ENCODE data around the gene CNTNAP5. TPM values are rescaled to one million over a fixed set of nuclear protein-coding genes. Genes with fewer than 3 reads are reported as not detected.

CNTNAP5 gene
- polyA plus RNA-seq, 4 donors: 0.03 to 0.12 TPM; not detected in 2

DNA sequence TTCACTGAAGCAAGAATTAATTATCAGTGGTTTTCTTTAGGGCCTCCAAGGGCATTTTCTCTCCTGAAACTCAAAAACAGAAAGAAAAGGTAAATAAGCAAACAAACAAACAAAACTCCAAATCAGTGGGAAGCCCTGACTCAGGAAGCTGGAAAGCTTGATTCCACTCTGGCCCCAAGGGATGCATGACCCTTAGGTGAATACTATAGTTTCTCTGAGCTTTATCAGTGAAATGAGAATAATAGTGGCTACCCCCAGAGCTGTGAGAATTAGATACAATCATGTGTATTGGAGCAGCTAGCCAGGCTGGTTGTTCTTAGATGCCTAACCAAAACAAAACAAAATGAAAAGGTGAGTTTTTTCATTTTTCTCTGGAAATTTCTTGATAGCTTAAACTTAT is 585.1 kb downstream of the CNTNAP5 start:
- no peaks in the 10 kb centered on the region for H3K36me3 ChIP-seq (ENCODE audit: control insufficient read depth in 3 of 3, insufficient read depth in 2 of 3, low read depth in 1 of 3, low read length in 3 of 3)
- H3K4me3 ChIP-seq (ENCODE audit: low read depth in 1 of 3, low read length in 3 of 3): no peak overlapping the region
- H3K9me3 ChIP-seq (ENCODE audit: control insufficient read depth in 2 of 2, insufficient read depth in 1 of 2, low read depth in 1 of 2, low read length in 1 of 2): no peaks in the 10 kb centered on the region
- no peak overlapping the region for H3K27ac ChIP-seq (ENCODE audit: low read depth in 1 of 3, low read length in 2 of 3)
- FAIRE-seq (no peak), DNase-seq (no peak)
- H3K27me3 ChIP-seq (ENCODE audit: control insufficient read depth in 3 of 3, insufficient read depth in 3 of 3, low read length in 3 of 3): no peaks in the 10 kb centered on the region
- no peaks in the 10 kb centered on the region for H3K4me1 ChIP-seq (ENCODE audit: control insufficient read depth in 3 of 3, insufficient read depth in 2 of 3, low read depth in 1 of 3, low read length in 2 of 3)

DNA sequence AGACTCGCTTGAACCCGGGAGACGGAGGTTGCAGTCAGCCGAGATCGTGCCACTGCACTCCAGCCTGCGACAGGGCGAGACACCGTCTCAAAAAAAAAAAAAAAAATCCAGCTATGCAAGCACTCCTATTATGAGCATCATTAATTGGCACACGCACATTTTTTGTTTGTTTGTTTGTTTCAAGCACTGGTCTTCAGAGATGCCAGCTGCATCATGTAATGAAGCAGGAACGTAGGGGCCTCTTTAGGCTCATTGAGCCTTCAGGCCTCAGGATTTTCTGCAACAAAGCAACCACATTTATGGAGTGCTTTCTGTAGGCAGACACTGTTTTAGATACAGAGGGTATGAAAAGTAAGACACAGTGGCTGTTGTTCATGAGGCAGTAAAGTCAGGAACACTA is 585.8 kb downstream of the CNTNAP5 start:
- Histone ChIP-seq H3K36me3 (ENCODE audit: control insufficient read depth in 3 of 3, insufficient read depth in 2 of 3, low read depth in 1 of 3, low read length in 3 of 3) (no peaks in the 10 kb centered on the region), H3K27me3 (ENCODE audit: control insufficient read depth in 3 of 3, insufficient read depth in 3 of 3, low read length in 3 of 3) (no peaks in the 10 kb centered on the region), H3K9me3 (ENCODE audit: control insufficient read depth in 2 of 2, insufficient read depth in 1 of 2, low read depth in 1 of 2, low read length in 1 of 2) (no peaks in the 10 kb centered on the region), H3K27ac (ENCODE audit: low read depth in 1 of 3, low read length in 2 of 3) (no peak overlapping the region), H3K4me1 (ENCODE audit: control insufficient read depth in 3 of 3, insufficient read depth in 2 of 3, low read depth in 1 of 3, low read length in 2 of 3) (no peaks in the 10 kb centered on the region), H3K4me3 (ENCODE audit: low read depth in 1 of 3, low read length in 3 of 3) (no peak overlapping the region)
- 88 to 91% (median 88%) methylated on average over 10 of the region's 10 CpGs for WGBS, 3 donors
- no peak for DNase-seq
- no peak for FAIRE-seq

DNA sequence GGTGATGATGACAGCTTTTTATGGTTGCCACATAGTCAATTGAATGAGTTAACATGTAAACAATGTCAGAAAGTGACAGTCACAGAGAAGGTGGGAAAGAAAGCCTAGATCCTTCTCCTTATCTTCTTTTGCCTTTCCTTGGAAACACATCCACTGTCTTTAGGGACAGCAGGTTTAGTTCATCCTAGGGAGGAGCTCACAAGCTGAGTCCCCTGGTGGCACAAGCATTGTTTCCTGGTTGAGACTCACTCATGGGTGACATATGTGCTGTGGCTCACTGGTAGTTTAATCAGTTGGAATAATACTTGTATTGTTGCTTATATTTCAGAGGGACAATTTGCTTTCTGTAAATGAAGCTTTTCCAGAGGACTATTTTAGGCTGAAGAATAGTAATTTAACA is 598.5 kb downstream of the CNTNAP5 start:
- Histone ChIP-seq H3K9me3 (ENCODE audit: control insufficient read depth in 2 of 2, insufficient read depth in 1 of 2, low read depth in 1 of 2, low read length in 1 of 2) (no peaks in the 10 kb centered on the region), H3K4me1 (ENCODE audit: control insufficient read depth in 3 of 3, insufficient read depth in 2 of 3, low read depth in 1 of 3, low read length in 2 of 3) (no peaks in the 10 kb centered on the region), H3K27ac (ENCODE audit: low read depth in 1 of 3, low read length in 2 of 3) (no peak overlapping the region), H3K36me3 (ENCODE audit: control insufficient read depth in 3 of 3, insufficient read depth in 2 of 3, low read depth in 1 of 3, low read length in 3 of 3) (no peaks in the 10 kb centered on the region), H3K4me3 (ENCODE audit: low read depth in 1 of 3, low read length in 3 of 3) (no peak overlapping the region), H3K27me3 (ENCODE audit: control insufficient read depth in 3 of 3, insufficient read depth in 3 of 3, low read length in 3 of 3) (no peaks in the 10 kb centered on the region)
- DNase-seq (no peak), FAIRE-seq (no peak)

DNA sequence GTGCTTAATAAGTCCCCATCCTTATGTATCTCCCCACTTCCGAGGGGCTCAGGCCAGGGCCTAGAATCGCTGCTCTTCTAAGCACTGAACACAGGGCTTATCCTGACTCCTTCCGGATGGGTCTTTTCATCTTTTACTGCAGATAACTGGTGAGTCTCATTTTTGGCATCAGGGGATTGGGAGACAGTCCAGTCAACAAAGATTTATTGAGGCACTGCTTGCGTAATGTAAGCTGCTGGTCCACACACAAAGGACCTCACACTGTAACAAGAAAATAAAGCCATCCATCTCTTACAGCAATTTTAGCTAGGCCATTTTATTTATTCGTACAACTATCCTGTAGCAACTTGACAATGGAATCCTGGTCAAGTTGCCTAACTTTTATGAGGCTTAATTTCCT is 600.5 kb downstream of the CNTNAP5 start:
- FAIRE-seq: no peak
- Histone ChIP-seq H3K4me1 (ENCODE audit: control insufficient read depth in 3 of 3, insufficient read depth in 2 of 3, low read depth in 1 of 3, low read length in 2 of 3) (no peaks in the 10 kb centered on the region), H3K9me3 (ENCODE audit: control insufficient read depth in 2 of 2, insufficient read depth in 1 of 2, low read depth in 1 of 2, low read length in 1 of 2) (no peaks in the 10 kb centered on the region), H3K36me3 (ENCODE audit: control insufficient read depth in 3 of 3, insufficient read depth in 2 of 3, low read depth in 1 of 3, low read length in 3 of 3) (no peaks in the 10 kb centered on the region), H3K4me3 (ENCODE audit: low read depth in 1 of 3, low read length in 3 of 3) (no peak overlapping the region), H3K27ac (ENCODE audit: low read depth in 1 of 3, low read length in 2 of 3) (no peak overlapping the region), H3K27me3 (ENCODE audit: control insufficient read depth in 3 of 3, insufficient read depth in 3 of 3, low read length in 3 of 3) (no peaks in the 10 kb centered on the region)
- WGBS, 3 donors: 81 to 90% (median 84%) methylated on average over 5 of the region's 5 CpGs
- DNase-seq: no peak

DNA sequence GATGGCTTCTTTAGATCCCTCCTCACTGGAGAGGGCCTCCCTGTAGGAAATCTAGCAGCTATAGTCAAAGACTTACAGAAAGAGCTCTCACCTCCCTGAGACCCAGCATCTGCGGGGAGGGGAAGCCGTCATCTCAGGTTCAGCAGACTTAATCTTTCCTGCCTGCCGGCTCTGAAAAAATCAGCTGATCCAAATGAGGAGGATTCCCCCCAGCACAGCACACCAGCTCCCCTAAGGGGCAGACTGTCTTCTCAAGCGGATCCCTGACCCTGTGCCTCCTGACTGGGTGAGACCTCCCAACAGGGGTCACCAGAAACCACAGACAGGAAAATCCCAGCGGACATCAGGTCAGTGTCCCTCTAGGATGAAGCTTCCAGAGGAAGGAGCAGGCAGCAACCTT is 601.9 kb downstream of the CNTNAP5 start:
- H3K9me3 ChIP-seq (ENCODE audit: control insufficient read depth in 2 of 2, insufficient read depth in 1 of 2, low read depth in 1 of 2, low read length in 1 of 2): no peaks in the 10 kb centered on the region
- H3K4me1 ChIP-seq (ENCODE audit: control insufficient read depth in 3 of 3, insufficient read depth in 2 of 3, low read depth in 1 of 3, low read length in 2 of 3): no peaks in the 10 kb centered on the region
- H3K4me3 ChIP-seq (ENCODE audit: low read depth in 1 of 3, low read length in 3 of 3): no peak overlapping the region
- no peaks in the 10 kb centered on the region for H3K27me3 ChIP-seq (ENCODE audit: control insufficient read depth in 3 of 3, insufficient read depth in 3 of 3, low read length in 3 of 3)
- FAIRE-seq (no peak), DNase-seq (no peak)
- H3K36me3 ChIP-seq (ENCODE audit: control insufficient read depth in 3 of 3, insufficient read depth in 2 of 3, low read depth in 1 of 3, low read length in 3 of 3): no peaks in the 10 kb centered on the region
- no peak overlapping the region for H3K27ac ChIP-seq (ENCODE audit: low read depth in 1 of 3, low read length in 2 of 3)
- 86 to 93% (median 88%) methylated on average over 5 of the region's 5 CpGs for WGBS, 3 donors

DNA sequence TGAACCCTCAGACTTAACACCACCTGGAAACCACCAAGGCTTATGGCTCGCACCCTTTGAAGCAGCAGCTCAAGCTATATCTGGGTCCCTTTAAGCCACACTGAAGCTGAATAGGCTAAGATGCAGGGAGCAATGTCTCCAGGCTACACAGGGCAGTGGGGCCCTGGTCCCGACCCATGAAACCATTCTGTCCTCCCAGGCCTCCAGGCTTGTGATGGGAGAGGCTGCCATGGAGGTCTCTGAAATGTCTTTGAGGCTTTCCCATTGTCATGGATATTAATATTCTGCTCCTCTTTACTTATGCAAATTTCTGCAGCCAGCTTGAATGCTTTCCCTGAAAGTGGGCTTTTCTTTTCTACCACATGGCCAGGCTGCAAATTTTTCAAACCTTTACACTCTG is 608.7 kb downstream of the CNTNAP5 start:
- FAIRE-seq (no peak), DNase-seq (no peak)
- Histone ChIP-seq H3K9me3 (ENCODE audit: control insufficient read depth in 2 of 2, insufficient read depth in 1 of 2, low read depth in 1 of 2, low read length in 1 of 2) (peaks cover 0 to 6% of the 10 kb centered on the region in 2 donors), H3K4me3 (ENCODE audit: low read depth in 1 of 3, low read length in 3 of 3) (no peak overlapping the region), H3K27ac (ENCODE audit: low read depth in 1 of 3, low read length in 2 of 3) (no peak overlapping the region), H3K4me1 (ENCODE audit: control insufficient read depth in 3 of 3, insufficient read depth in 2 of 3, low read depth in 1 of 3, low read length in 2 of 3) (no peaks in the 10 kb centered on the region), H3K27me3 (ENCODE audit: control insufficient read depth in 3 of 3, insufficient read depth in 3 of 3, low read length in 3 of 3) (no peaks in the 10 kb centered on the region), H3K36me3 (ENCODE audit: control insufficient read depth in 3 of 3, insufficient read depth in 2 of 3, low read depth in 1 of 3, low read length in 3 of 3) (no peaks in the 10 kb centered on the region)
- WGBS, 3 donors: 66 to 83% (median 68%) methylated on average over 2 of the region's 2 CpGs

DNA sequence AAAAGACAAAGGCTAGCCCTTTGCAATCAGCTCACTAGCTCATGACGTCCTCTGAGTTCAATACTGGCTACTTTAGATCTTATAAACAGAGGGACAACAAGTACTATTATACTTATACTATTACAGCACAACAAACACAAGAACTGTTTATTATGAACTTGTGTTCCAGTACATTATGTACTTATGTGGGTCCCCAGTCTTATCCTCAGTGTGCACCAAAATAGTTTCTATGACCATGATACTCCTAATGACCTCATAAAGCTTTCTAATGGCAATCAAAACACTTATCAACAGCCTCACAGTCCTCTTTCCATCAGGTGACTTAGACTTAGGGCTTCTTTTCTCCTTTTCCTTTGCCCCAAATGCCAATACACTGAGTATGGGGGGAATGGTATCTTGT is 614.4 kb downstream of the CNTNAP5 start:
- DNase-seq: no peak
- no peak for FAIRE-seq
- H3K4me3 ChIP-seq (ENCODE audit: low read depth in 1 of 3, low read length in 3 of 3): no peak overlapping the region
- no peak overlapping the region for H3K27ac ChIP-seq (ENCODE audit: low read depth in 1 of 3, low read length in 2 of 3)
- WGBS, 3 donors: 45 to 65% (median 56%) methylated on average over 1 of the region's 1 CpG
- no peaks in the 10 kb centered on the region for H3K4me1 ChIP-seq (ENCODE audit: control insufficient read depth in 3 of 3, insufficient read depth in 2 of 3, low read depth in 1 of 3, low read length in 2 of 3)
- H3K9me3 ChIP-seq (ENCODE audit: control insufficient read depth in 2 of 2, insufficient read depth in 1 of 2, low read depth in 1 of 2, low read length in 1 of 2): no peaks in the 10 kb centered on the region
- no peaks in the 10 kb centered on the region for H3K27me3 ChIP-seq (ENCODE audit: control insufficient read depth in 3 of 3, insufficient read depth in 3 of 3, low read length in 3 of 3)
- H3K36me3 ChIP-seq (ENCODE audit: control insufficient read depth in 3 of 3, insufficient read depth in 2 of 3, low read depth in 1 of 3, low read length in 3 of 3): no peaks in the 10 kb centered on the region

DNA sequence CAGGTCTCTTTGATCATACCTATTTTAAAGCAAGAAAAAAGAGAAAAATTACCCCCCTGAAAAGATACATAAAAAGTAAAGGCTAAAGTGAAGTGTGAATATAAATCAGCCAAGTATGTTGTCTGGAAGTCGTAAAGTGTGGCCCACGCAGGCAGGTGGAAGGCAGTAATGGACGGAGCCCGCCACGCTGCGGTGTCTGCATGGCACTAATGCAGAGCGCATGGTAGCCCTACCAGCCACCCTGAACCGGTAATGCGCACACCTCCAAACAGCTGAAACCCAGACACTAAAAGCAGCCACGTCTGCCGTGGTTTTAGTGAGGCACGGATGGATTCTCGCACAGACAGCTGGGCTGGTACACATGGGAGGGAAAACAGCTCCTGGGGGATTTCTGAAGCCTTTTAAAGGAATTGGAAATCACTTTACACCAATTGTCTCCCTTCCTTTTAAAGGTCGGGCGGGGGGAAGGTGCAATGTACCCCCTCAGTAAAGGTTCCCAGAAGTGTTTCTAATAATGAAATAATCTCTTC is 615.2 kb downstream of the CNTNAP5 start:
- Histone ChIP-seq H3K4me1 (ENCODE audit: control insufficient read depth in 3 of 3, insufficient read depth in 2 of 3, low read depth in 1 of 3, low read length in 2 of 3) (no peaks in the 10 kb centered on the region), H3K4me3 (ENCODE audit: low read depth in 1 of 3, low read length in 3 of 3) (no peak overlapping the region), H3K9me3 (ENCODE audit: control insufficient read depth in 2 of 2, insufficient read depth in 1 of 2, low read depth in 1 of 2, low read length in 1 of 2) (no peaks in the 10 kb centered on the region), H3K36me3 (ENCODE audit: control insufficient read depth in 3 of 3, insufficient read depth in 2 of 3, low read depth in 1 of 3, low read length in 3 of 3) (no peaks in the 10 kb centered on the region), H3K27ac (ENCODE audit: low read depth in 1 of 3, low read length in 2 of 3) (no peak overlapping the region), H3K27me3 (ENCODE audit: control insufficient read depth in 3 of 3, insufficient read depth in 3 of 3, low read length in 3 of 3) (no peaks in the 10 kb centered on the region)
- DNase-seq: no peak
- 92 to 94% (median 92%) methylated on average over 15 of the region's 15 CpGs for WGBS, 3 donors
- FAIRE-seq: no peak

DNA sequence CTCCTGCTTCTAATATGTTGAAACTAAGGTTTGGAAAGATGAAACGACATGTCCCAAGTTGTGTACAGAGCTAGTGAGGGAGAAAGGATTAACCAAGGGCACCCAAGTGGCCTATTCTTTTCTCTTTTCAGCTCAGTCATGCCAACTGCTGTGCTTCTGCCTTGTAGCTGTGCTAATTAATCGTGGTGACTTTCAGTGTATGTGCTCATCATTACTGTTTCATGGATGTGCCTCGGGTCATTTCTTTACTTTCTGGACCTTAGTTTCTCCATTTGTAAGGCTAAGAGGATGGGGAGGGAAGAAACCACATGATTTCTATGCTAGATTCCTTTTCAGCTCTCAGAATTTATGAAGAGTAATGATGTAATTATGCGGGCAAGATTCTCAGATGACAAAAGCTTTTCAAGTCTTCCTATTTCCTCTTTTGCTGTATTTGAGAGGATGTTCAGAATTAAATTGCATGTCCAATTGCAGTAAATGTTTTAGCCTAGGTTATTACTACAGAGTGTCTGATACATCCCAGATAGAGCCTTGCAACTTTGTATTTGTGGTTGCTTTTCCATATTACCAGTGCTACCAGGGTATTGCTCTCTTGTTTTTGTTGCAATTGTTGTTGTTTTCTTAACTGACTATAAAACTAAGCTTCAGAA is 621.2 kb downstream of the CNTNAP5 start:
- DNase-seq: no peak
- WGBS, 3 donors: 67 to 77% (median 75%) methylated on average over 4 of the region's 4 CpGs
- Histone ChIP-seq H3K27ac (ENCODE audit: low read depth in 1 of 3, low read length in 2 of 3) (no peak overlapping the region), H3K4me1 (ENCODE audit: control insufficient read depth in 3 of 3, insufficient read depth in 2 of 3, low read depth in 1 of 3, low read length in 2 of 3) (no peaks in the 10 kb centered on the region), H3K36me3 (ENCODE audit: control insufficient read depth in 3 of 3, insufficient read depth in 2 of 3, low read depth in 1 of 3, low read length in 3 of 3) (no peaks in the 10 kb centered on the region), H3K9me3 (ENCODE audit: control insufficient read depth in 2 of 2, insufficient read depth in 1 of 2, low read depth in 1 of 2, low read length in 1 of 2) (no peaks in the 10 kb centered on the region), H3K4me3 (ENCODE audit: low read depth in 1 of 3, low read length in 3 of 3) (no peak overlapping the region), H3K27me3 (ENCODE audit: control insufficient read depth in 3 of 3, insufficient read depth in 3 of 3, low read length in 3 of 3) (no peaks in the 10 kb centered on the region)
- FAIRE-seq: no peak
